Chondrocyte (in vitro differentiated cells): ENCODE measurements around the gene TBC1D22B. TPM values are rescaled to one million over a fixed set of nuclear protein-coding genes. Genes with fewer than 3 reads are reported as not detected.

Experiments used
- DNase-seq: peaks from one replicate; pipeline ENCODE4 v3.0.0; 2021; ENCODE audit warnings: mixed read lengths, low spot score
- H3K27ac Mint-ChIP-seq: one replicate; pipeline ENCODE4 v1.8.0; 2021; ENCODE audit warnings: mild to moderate bottlenecking, moderate library complexity, mixed read lengths; ENCODE audit not compliant: unreplicated experiment
- H3K27me3 Mint-ChIP-seq: 2 replicates; pipeline ENCODE4 v1.8.0; 2021; ENCODE audit warnings: low read depth, mixed read lengths
- H3K36me3 Mint-ChIP-seq: 2 replicates; pipeline ENCODE4 v1.8.0; 2021; ENCODE audit warnings: low read depth, mixed read lengths
- H3K4me1 Mint-ChIP-seq: 2 replicates; pipeline ENCODE4 v1.8.0; 2021; ENCODE audit warnings: low read depth, mild to moderate bottlenecking, mixed read lengths
- H3K4me3 Mint-ChIP-seq: one replicate; pipeline ENCODE4 v1.8.0; 2021; ENCODE audit warnings: mild to moderate bottlenecking, moderate library complexity, mixed read lengths; ENCODE audit not compliant: unreplicated experiment
- H3K9me3 Mint-ChIP-seq: 2 replicates; pipeline ENCODE4 v1.8.0; 2021; ENCODE audit warnings: low read depth, mixed read lengths
- CTCF ChIP-seq: fragments of 200-600 bp; sonication (generic); IDR thresholded peaks from 2 replicates; pipeline ENCODE4 v1.5.0; 2021; ENCODE audit warnings: antibody characterized with exemption, mild to moderate bottlenecking, moderate library complexity
- total RNA-seq: library from RNA; stranded (reverse); gene quantifications from 3 replicates; pipeline ENCODE4 v1.2.1, GENCODE V29; 2021

TBC1D22B gene
- total RNA-seq, 1 donor from 2014 or later = 11.5 TPM

GRCh38 chr6:37279366-37280134, 22.0 kb downstream of the TBC1D22B start:
- Mint-ChIP-seq H3K4me1 (peaks cover 67% of the 10 kb centered on the region), H3K4me3 (no peak overlapping the region), H3K9me3 (no peaks in the 10 kb centered on the region), H3K27me3 (no peaks in the 10 kb centered on the region), H3K36me3 (peaks cover 8% of the 10 kb centered on the region), H3K27ac (peak overlapping the region; percentile 58)
- no peak for TF ChIP-seq CTCF
- DNase-seq = no peak

GRCh38 chr6:37280162-37280887, 22.8 kb downstream of the TBC1D22B start:
- TF ChIP-seq CTCF = no peak
- no peak for DNase-seq
- H3K27me3 Mint-ChIP-seq = no peaks in the 10 kb centered on the region
- H3K4me3 Mint-ChIP-seq = no peak overlapping the region
- peaks cover 12% of the 10 kb centered on the region for H3K36me3 Mint-ChIP-seq
- peak overlapping the region; percentile 58 for H3K27ac Mint-ChIP-seq
- no peaks in the 10 kb centered on the region for H3K9me3 Mint-ChIP-seq
- peaks cover 67% of the 10 kb centered on the region for H3K4me1 Mint-ChIP-seq

GRCh38 chr6:37282371-37282770, 24.8 kb downstream of the TBC1D22B start:
- peaks cover 16% of the 10 kb centered on the region for H3K36me3 Mint-ChIP-seq

GRCh38 chr6:37283268-37283667, 25.7 kb downstream of the TBC1D22B start:
- no peak for DNase-seq
- Mint-ChIP-seq H3K27ac (peak overlapping the region; percentile 79), H3K27me3 (no peaks in the 10 kb centered on the region), H3K4me3 (no peak overlapping the region), H3K9me3 (no peaks in the 10 kb centered on the region), H3K4me1 (peaks cover 57% of the 10 kb centered on the region), H3K36me3 (peaks cover 20% of the 10 kb centered on the region)
- TF ChIP-seq CTCF = no peak

More at GRCh38 chr6:37282371-37282770, 24.8 kb downstream of the TBC1D22B start:
- no peaks in the 10 kb centered on the region for H3K27me3 Mint-ChIP-seq
- no peak overlapping the region for H3K4me3 Mint-ChIP-seq
- TF ChIP-seq CTCF = no peak
- no peak for DNase-seq
- H3K27ac Mint-ChIP-seq = peak overlapping the region; percentile 88
- H3K9me3 Mint-ChIP-seq = no peaks in the 10 kb centered on the region
- peaks cover 62% of the 10 kb centered on the region for H3K4me1 Mint-ChIP-seq

GRCh38 chr6:37283671-37284151, 26.1 kb downstream of the TBC1D22B start:
- Mint-ChIP-seq H3K4me3 (no peak overlapping the region), H3K27ac (peak overlapping the region; percentile 79), H3K36me3 (peaks cover 20% of the 10 kb centered on the region), H3K27me3 (no peaks in the 10 kb centered on the region), H3K4me1 (peaks cover 55% of the 10 kb centered on the region), H3K9me3 (no peaks in the 10 kb centered on the region)
- DNase-seq = no peak
- no peak for TF ChIP-seq CTCF
